Measurements from ENCODE around the gene MAST3.

DNA sequence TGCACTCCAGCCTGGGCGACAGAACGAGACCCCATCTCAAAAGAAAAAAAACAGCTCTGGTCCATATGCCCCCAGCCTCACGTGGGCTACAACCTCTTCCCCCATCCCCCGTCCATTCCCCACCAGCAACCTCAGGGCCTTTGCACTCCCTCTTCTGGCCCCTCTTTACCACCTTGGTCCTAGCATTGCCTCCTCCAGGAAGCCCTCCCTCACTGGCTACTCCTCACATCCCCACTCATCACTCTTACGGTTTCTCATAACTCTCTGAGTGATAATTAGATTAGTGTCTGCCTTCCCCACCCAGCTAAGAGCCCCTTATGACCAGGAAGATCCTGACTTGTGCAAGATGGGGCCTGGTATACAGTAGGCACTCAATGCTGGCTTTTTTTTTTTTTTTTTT is 41.6 kb upstream of the MAST3 start:
- TF ChIP-seq, protein P1, sequence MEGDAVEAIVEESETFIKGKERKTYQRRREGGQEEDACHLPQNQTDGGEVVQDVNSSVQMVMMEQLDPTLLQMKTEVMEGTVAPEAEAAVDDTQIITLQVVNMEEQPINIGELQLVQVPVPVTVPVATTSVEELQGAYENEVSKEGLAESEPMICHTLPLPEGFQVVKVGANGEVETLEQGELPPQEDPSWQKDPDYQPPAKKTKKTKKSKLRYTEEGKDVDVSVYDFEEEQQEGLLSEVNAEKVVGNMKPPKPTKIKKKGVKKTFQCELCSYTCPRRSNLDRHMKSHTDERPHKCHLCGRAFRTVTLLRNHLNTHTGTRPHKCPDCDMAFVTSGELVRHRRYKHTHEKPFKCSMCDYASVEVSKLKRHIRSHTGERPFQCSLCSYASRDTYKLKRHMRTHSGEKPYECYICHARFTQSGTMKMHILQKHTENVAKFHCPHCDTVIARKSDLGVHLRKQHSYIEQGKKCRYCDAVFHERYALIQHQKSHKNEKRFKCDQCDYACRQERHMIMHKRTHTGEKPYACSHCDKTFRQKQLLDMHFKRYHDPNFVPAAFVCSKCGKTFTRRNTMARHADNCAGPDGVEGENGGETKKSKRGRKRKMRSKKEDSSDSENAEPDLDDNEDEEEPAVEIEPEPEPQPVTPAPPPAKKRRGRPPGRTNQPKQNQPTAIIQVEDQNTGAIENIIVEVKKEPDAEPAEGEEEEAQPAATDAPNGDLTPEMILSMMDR (conservative IDR thresholded peaks at IDR 0.05; ENCODE audit: low read length), result no peak
- TF ChIP-seq EZH2phosphoT487 (IDR thresholded peaks at IDR 0.05; ENCODE audit: borderline replicate concordance, low read depth, low read length), result no peak
